Activated T-helper 9 cell treated with anti-CD3 and anti-CD28 coated beads, Interleukin-2, amount 50 U/mL, for 16 hours (primary cell): ENCODE results near the gene UPB1.
"Not testable (repeated sequence)": the region's sequence is repeated elsewhere in the genome, so short reads cannot be mapped to it uniquely, and the experiment has no call there.

Experiments
- DNase-seq: peaks from one replicate; pipeline ENCODE4 v3.0.0-alpha.2; 2020; ENCODE audit warnings: low read depth

The UPB1 gene

DNA sequence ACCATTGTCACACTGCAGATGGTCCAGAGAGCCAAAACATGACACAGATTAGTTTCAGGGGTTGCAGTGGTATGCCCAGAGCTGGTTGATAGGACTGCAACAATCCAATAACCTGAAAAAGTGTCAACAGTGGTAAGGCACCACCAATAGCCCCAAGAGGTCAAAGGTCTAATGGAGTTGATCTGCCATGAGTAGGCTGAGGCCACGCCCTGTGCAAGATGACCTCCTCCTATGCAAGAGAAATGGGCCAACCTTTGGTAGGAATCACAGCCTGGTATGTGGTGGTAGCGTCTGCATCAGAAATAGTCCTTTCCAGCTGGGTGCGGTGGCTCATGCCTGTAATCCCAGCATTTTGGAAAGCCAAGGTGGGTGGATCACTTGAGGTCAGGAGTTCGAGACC lies 40.2 kb downstream of the UPB1 start:
- no peak for DNase-seq

DNA sequence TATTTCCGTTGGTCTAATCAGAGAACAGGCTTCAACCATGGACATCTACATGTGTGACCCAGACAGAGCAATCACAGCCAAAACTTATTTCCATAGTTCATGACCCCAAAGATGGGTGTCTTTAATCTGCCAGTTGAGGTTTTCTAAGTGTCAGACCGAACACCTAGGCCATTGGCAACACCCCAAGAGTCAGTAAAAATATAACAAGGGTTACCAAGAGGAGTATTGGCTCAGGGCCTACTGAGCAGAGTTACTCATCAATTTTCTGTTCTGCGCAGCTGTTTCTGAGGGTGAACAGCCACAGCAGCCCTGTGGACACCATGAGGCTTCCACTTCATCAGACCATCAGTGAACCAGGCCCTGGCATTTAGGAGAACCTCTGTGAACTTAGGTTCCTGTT lies 41.0 kb downstream of the UPB1 start:
- no peak for DNase-seq

- no peak for DNase-seq
Measured at GRCh38 chr22:24540470-24540869, 45.3 kb downstream of the UPB1 start.

DNA sequence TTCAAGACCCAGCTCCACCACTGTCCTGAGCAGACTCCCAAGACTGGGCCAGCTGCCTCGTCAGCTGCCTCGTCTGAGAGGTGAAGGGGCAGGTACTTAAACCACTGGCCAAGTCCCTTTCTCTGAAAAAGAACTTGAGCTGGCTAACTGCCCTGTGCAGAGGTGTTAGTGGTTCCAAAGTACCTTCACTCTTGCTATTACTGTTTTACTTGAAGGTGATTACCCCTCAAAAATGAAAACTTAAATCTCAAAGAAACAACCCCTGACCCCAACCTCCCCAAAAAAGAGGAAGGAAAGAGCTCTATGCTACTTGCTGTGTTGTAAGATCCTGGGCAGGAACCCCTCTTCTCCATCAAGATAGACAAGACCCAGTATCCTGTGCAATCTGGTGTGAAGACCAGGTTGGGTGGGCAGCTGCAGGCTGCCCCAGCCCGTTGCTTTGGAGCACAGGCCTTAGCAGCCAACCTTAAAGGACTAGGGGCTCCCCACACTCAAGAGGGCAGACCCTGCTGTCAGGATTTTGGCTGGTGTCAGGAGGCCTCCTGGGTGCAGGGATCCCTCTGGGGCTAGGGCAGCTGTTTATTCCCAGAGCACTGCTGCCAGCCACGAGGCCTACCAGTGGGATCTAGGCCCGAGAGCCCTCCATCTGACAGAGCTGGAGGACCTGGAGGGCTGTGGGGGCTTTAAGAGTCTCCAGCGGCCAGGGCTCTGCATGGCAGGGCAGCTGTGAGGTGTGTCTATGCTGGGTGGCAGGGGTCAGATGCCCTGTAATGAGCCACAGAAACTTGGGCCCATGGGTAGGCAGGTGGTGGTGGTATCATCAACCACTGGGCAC lies 46.8 kb downstream of the UPB1 start:
- no peak for DNase-seq

DNA sequence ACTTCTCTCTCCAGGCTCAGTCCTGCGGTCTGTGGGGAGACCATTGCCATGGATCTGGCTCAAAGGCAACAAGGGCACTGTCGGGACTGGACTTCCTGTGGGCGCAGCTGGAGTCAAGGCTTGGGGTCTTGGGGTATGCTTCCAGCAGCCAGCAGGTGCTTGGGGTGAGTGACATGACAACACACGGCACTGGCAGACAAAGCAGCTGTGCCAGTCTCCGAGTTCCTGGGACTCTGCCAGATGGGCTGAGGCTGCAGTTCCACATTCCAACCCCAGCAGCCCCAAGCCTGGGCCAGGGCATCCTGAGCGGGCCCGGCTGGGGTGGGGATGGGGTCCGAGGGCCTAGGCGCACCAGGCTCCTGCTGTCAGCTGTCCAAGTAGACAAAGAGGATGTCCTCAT lies 47.5 kb downstream of the UPB1 start:
- DNase-seq: no peak

DNA sequence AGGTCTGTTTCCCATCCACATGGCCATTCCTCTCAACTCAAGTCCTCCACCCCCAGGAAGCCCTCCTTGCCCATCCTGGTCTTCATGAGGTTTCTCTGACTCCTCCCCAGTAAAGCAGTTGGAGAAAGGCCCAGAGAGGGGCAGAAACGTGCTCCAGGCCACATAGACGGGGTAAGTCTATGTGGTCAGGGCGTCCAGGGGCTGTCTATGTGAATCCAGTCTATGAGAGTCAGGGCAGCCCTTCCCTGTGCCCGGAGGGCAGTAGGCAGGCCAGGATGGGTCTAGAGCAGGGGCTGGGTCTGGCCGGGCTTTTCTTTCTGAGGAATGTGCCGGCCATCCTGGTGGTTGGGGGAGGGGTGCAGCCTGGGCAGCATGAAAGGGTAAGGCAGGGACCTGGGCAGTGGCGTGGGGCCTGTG lies 48.1 kb downstream of the UPB1 start:
- DNase-seq: no peak

- no peak for DNase-seq
Measured at GRCh38 chr22:24543679-24544243, 48.6 kb downstream of the UPB1 start.

- no peak for DNase-seq
Measured at GRCh38 chr22:24548812-24549211, 53.7 kb downstream of the UPB1 start.

GRCh38 chr22:24550028-24550901 lies 55.1 kb downstream of the UPB1 start:
- DNase-seq: no peak

- no peak for DNase-seq
Measured at GRCh38 chr22:24550902-24551435, 55.8 kb downstream of the UPB1 start.

- not testable (repeated sequence) for DNase-seq
Measured at GRCh38 chr22:24552503-24553286, 57.6 kb downstream of the UPB1 start.

DNA sequence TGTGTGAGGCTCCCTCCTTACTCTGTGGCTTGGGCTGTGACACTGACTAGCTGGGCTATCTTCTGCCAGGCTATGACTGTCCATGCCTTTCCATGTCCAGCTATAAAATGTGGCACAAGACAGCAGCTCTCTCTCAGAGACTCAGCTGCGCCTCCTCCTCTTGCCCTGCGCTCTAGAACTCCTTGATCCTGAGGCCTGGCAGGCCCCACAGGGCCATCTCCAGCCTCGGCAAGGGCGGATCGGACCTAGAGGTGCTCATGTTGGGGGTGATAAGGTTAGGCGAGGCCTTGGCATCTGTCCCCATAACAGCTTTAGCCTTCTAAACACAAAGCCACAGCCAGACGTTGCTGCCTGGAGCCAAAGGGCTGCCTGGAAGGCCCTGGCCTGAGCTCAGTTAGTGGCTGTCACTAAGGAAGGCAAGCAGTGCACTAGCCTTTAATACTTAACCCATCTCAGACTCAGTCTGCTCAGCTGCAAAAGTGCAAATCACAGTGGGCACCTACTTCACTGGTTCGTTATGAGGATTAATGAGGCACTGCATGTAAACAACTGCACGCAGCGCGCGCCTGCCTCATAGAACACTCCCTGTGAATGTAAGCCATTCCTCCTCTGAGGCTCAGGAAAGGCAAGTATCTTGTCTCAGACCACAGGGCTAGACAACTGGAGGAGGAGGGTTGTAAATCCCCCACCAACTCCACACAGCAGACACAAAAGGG lies 58.6 kb downstream of the UPB1 start:
- DNase-seq: no peak

- DNase-seq: peak; percentile 6
Measured at GRCh38 chr22:24554313-24555164, 59.4 kb downstream of the UPB1 start, which contains the start of gene GUCD1. Gene GUCD1, minus strand, starts transcription at chr22:24555138. Its CDS starts 147 bp downstream, at chr22:24554991.

- DNase-seq: peak; percentile 100
Measured at GRCh38 chr22:24555165-24556039, 60.3 kb downstream of the UPB1 start, which contains the start of gene SNRPD3. Gene SNRPD3, plus strand, starts transcription at chr22:24555999. Its CDS starts 1,676 bp downstream, at chr22:24557675.

GRCh38 chr22:24559471-24559870 lies 64.3 kb downstream of the UPB1 start:
- no peak for DNase-seq

- DNase-seq: no peak
Measured at GRCh38 chr22:24563246-24563645, 68.1 kb downstream of the UPB1 start.

DNA sequence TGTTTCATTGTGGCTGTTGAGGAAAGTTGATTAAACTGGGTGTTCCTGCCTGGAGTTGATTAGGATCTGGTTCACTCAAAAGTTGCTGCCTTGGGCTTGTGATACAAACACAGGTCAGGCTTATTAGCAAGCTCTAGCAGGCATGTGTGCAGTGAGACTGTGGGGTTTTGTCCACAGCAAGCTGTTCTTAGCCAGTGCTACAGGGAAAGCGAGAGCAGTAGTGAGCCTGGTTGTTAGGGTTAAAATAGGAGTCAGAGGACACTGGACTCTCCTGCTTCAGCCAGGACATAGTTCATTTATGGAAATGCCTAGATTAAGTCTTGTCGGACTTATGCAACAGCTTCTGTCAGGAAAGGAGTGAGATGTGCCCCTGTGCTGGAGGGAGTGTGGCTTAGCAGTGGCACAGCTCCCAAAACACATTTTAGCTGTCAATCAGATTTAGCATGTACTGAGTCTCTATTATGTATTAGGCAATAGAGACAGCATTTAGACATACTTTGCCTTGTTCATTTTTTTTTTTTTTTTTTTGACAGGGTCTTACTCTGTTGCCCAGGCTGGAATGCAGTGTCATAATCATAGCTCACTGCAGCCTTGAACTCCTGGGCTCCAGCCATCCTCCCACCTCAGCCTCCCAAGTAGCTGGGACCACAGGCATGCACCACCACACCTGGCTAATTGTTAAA lies 69.4 kb downstream of the UPB1 start:
- DNase-seq: no peak

- no peak for DNase-seq
Measured at GRCh38 chr22:24565077-24565476, 69.9 kb downstream of the UPB1 start.
